EL (cell line): Measurements from ENCODE around the gene PIP5K1C.

Experiments
- DNase-seq: peaks from one replicate; pipeline ENCODE4 v3.0.0-alpha.2; 2016

PIP5K1C gene

GRCh38 chr19:3608079-3608641, 92.1 kb downstream of the PIP5K1C start:
- DNase-seq, result no peak

DNA sequence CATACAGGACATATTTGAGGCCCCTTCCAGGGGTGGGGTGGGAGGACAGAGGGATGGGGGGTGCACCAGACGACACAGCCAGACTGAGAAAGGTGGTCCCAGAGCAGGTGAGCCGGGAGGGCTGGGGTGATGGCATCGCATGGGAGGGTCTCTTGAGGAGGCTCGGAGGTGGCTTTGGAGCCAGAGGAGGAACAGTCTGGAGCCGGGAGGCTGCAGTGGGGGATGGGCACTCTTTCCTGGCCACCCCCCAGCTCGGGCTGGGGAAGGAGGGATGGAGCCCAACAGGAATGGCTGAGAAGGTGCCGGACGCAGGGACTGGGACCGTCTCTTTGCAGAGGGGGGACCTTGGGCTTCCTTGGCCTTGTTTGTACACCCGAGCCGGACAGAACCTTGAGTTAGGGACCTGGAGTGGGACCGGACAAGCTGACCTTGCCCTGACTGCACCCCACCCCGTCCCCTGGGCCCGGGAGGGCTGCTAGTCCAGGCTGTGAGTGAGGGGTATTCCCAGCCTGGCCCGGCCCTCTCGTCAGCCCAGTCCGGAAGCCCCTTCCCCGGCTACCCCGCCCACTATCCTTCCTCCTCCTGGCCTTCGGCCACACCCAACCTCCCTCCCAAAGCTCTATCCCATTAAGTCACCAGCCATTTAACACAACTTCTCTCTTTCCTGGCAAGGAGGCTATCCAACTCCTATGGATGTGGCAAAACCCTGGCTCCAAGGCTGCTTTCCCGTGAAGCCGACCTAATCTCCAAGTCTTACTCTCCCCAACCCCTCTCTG, 92.8 kb downstream of the PIP5K1C start:
- peak; percentile 35 for DNase-seq

GRCh38 chr19:3606690-3607289, 93.5 kb downstream of the PIP5K1C start, which contains the start of gene TBXA2R:
Gene TBXA2R (minus strand): TSS chr19:3606875. CDS start chr19:3600634, 6,241 bp downstream.
- DNase-seq, result peak; percentile 76

- peak; percentile 36 for DNase-seq
These were observed 94.0 kb downstream of the PIP5K1C start for GRCh38 chr19:3606174-3606689.

GRCh38 chr19:3605770-3606169, 94.5 kb downstream of the PIP5K1C start:
- DNase-seq, result no peak

GRCh38 chr19:3605361-3605760, 94.9 kb downstream of the PIP5K1C start:
- no peak for DNase-seq

GRCh38 chr19:3604987-3605343, 95.3 kb downstream of the PIP5K1C start:
- DNase-seq, result no peak

GRCh38 chr19:3604227-3604986, 95.9 kb downstream of the PIP5K1C start:
- DNase-seq, result no peak

DNA sequence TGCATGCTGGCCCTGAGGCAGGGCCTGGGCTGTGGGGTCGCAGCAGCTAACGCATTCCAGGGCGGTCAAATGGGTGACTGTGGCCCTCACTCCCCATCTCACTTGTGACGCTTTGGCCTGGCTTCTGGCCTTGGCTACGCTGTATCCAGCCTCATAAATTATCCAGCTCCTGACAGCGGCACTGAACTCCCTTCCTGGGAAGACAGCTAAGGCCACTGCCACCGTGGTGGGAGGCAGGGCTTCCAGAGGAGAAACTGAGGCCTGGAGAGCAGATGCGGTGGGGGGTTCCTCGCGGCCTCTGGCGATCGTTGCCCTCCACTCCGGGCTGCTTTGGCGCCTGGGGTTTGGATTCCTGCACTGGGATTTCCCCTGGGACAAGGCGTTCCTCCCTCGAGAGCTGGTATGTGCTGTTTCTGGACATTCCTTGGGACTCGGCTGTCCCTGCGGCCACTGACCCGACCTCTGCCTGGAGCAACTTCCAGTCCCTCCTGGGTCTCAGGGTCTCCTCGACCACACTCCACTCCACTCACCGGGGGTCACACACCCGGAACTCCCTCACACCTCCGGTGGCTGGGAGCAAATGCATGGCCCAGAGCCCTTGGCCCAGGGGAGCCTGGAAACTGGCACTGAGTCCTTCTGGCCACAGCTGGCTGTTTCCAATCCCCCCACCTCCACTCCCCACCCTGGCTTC, 97.0 kb downstream of the PIP5K1C start:
- peak; percentile 22 for DNase-seq

- no peak for DNase-seq
These were observed 99.2 kb downstream of the PIP5K1C start for GRCh38 chr19:3601021-3601420.

- no peak for DNase-seq
These were observed 100.5 kb downstream of the PIP5K1C start for GRCh38 chr19:3599776-3600187.

DNA sequence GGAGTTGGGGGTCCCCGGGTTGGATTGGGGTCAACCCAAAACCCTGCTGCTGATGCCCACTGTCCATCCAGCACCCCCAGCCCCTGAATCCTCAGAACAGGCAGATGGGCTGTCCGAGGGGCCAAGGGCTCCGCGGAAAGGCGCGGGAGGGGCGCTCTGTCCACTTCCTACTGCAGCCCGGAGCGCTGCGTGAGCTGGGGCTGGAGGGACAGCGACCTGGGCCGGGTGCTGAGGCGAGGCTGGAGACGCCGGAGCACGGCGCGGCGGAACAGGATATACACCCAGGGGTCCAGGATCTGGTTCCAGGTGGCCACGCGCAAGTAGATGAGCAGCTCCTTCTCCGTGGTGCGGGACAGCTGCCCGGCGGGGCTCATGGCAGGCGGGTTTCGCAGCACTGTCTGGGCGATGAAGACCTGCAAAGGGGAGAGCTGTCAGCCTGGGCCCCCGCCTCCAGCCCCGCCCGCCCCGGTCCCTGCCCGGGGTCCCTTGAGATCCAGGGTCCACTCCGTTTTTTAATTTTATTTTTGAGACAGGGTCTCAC, 104.7 kb downstream of the PIP5K1C start:
- no peak for DNase-seq

- no peak for DNase-seq
These were observed 107.1 kb downstream of the PIP5K1C start for GRCh38 chr19:3593156-3593555.

DNA sequence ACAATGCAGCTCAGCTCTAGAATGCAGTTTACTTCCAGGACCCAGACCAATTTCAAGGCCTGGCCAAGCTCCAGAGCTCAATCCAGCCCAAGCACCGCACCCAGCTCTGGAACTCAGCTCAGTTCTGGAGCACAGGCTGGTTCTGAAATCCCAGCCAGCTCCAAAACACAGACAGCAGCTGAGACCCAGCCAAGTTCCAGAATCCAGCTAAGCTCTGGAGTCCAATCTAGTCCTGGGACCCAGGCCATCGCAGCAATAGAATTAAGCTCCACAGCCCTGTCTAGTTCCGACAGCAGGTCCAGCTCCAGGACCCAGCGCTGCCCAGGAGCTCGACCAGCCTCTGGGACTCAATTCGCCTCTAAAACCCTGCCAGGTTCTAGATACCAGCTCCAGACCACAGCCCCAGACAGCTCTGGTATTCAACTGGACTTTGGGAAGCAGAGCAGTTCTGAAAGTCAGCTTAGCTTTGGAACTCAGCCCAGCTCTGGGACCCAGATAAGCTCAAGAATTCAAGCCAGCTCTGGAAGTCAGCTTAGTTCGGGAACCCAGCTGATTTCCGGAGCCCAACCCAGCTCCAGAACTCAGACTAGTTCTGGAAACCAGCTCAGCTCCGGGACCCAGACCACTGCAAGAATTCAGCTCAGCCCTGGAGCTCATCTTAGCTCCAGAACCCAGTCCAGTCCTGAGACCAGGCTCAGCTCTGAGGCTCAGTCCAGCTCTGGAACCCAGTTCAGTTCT, 108.2 kb downstream of the PIP5K1C start:
- no peak for DNase-seq

GRCh38 chr19:3590991-3591659, 109.1 kb downstream of the PIP5K1C start:
- DNase-seq, result no peak

GRCh38 chr19:3589949-3590348, 110.3 kb downstream of the PIP5K1C start:
- no peak for DNase-seq

DNA sequence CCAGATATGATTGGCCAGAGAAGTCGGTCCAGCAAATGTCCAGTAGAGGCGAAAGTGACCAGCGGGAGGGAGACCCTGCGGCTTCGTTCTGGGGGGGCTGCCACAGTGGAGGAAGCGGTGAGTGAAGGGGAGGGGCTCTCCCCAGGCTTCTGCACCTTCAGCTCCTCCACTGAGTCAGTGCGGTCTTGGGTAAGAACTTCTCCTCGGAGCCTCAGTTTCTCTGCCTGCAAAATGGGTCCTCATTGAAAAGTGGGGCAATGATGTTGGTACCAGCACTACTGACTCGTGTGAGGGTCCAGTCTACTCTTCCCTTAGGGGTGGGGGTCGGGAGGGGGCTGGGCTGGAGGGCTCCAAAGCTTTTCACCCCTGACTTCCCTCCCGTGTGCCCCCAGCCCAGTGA, 110.8 kb downstream of the PIP5K1C start:
- DNase-seq, result no peak

- DNase-seq, result no peak
These were observed 113.4 kb downstream of the PIP5K1C start for GRCh38 chr19:3586707-3587346.

DNA sequence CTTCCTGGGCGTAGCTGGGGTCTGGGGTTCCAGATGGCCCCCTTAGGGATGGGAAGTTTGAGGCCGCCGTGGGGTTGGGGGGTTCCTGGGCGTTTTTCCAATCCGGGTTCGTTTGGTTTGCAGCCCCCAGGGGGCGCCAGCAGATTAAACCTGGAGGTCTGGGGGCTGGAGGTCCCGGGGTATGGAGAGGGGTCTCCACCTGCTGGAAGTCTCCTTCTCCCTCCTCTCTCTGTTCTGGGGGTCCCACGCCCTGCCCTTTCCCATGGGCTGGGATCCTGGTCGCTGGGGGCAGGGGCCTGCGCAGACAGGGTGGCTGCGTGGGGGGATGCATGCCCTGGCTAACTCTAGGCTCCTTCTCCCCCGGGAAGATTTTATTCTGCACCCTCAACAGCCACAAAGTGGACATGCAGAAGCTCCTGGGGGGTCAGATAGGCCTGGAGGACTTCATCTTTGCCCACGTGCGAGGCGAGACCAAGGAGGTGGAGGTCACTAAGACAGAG, 114.1 kb downstream of the PIP5K1C start:
- no peak for DNase-seq
